ENCODE measurements around the gene KRTAP9-3.
"Not testable (repeated sequence)": the region's sequence is repeated elsewhere in the genome, so short reads cannot be mapped to it uniquely, and the experiment has no call there.

The KRTAP9-3 gene

GRCh38 chr17:41232399-41233105 is at the start of gene KRTAP9-3:
Gene KRTAP9-3 (plus strand): TSS chr17:41232449. CDS start chr17:41232502, 53 bp downstream.
- DNase-seq (ENCODE audit: low read depth in 2 of 2) = not testable (repeated sequence)

GRCh38 chr17:41184480-41184961 is 47.7 kb upstream of the KRTAP9-3 start, which contains the start of gene KRTAP4-1:
Gene KRTAP4-1 (minus strand): TSS chr17:41184911. CDS start chr17:41184854, 57 bp downstream.
- DNase-seq (ENCODE audit: low read depth in 2 of 2) = no peak

GRCh38 chr17:41185001-41185400 is 47.2 kb upstream of the KRTAP9-3 start:
- DNase-seq (ENCODE audit: low read depth in 2 of 2) = no peak

GRCh38 chr17:41186872-41187271 is 45.4 kb upstream of the KRTAP9-3 start:
- no peak for DNase-seq (ENCODE audit: low read depth in 2 of 2)

- DNase-seq (ENCODE audit: low read depth in 2 of 2) = not testable (repeated sequence)
Observed at GRCh38 chr17:41189837-41190318, 42.4 kb upstream of the KRTAP9-3 start, which contains the start of gene KRTAP9-1. Gene KRTAP9-1 (plus strand): TSS chr17:41189887. CDS start chr17:41189887, 0 bp downstream.

GRCh38 chr17:41190328-41190727 is 41.9 kb upstream of the KRTAP9-3 start:
- DNase-seq (ENCODE audit: low read depth in 2 of 2) = no peak

- no peak for DNase-seq (ENCODE audit: low read depth in 2 of 2)
Observed at GRCh38 chr17:41196068-41196467, 36.2 kb upstream of the KRTAP9-3 start.

- no peak for DNase-seq (ENCODE audit: low read depth in 2 of 2)
Observed at GRCh38 chr17:41199421-41200078, 32.7 kb upstream of the KRTAP9-3 start.

GRCh38 chr17:41211845-41212466 is 20.3 kb upstream of the KRTAP9-3 start:
- no peak for DNase-seq (ENCODE audit: low read depth in 2 of 2)

GRCh38 chr17:41212524-41213169 is 19.6 kb upstream of the KRTAP9-3 start:
- no peak for DNase-seq (ENCODE audit: low read depth in 2 of 2)

- DNase-seq (ENCODE audit: low read depth in 2 of 2) = no peak
Observed at GRCh38 chr17:41215681-41216080, 16.6 kb upstream of the KRTAP9-3 start.

- DNase-seq (ENCODE audit: low read depth in 2 of 2) = no peak
Observed at GRCh38 chr17:41223821-41224220, 8.4 kb upstream of the KRTAP9-3 start.

GRCh38 chr17:41226051-41226450 is 6.2 kb upstream of the KRTAP9-3 start:
- no peak for DNase-seq (ENCODE audit: low read depth in 2 of 2)

GRCh38 chr17:41226598-41227095 is 5.6 kb upstream of the KRTAP9-3 start, which contains the start of gene KRTAP9-2:
Gene KRTAP9-2 (plus strand): TSS chr17:41226648. CDS start chr17:41226655, 7 bp downstream.
- DNase-seq (ENCODE audit: low read depth in 2 of 2) = not testable (repeated sequence)

- DNase-seq (ENCODE audit: low read depth in 2 of 2) = no peak
Observed at GRCh38 chr17:41230094-41230493, 2.2 kb upstream of the KRTAP9-3 start.

- DNase-seq (ENCODE audit: low read depth in 2 of 2) = no peak
Observed at GRCh38 chr17:41231731-41232130, 518 bp upstream of the KRTAP9-3 start.

GRCh38 chr17:41237116-41237515 is 4.9 kb downstream of the KRTAP9-3 start:
- DNase-seq (ENCODE audit: low read depth in 2 of 2) = not testable (repeated sequence)

GRCh38 chr17:41237949-41238437 is 5.7 kb downstream of the KRTAP9-3 start, which contains the start of gene KRTAP9-8:
Gene KRTAP9-8 (plus strand): TSS chr17:41237999. CDS start chr17:41238052, 53 bp downstream.
- DNase-seq (ENCODE audit: low read depth in 2 of 2) = not testable (repeated sequence)

- DNase-seq (ENCODE audit: low read depth in 2 of 2) = not testable (repeated sequence)
Observed at GRCh38 chr17:41246995-41247787, 14.9 kb downstream of the KRTAP9-3 start.

- DNase-seq (ENCODE audit: low read depth in 2 of 2) = not testable (repeated sequence)
Observed at GRCh38 chr17:41249637-41250240, 17.5 kb downstream of the KRTAP9-3 start, which contains the start of gene KRTAP9-4. Gene KRTAP9-4 (plus strand): TSS chr17:41249687. CDS start chr17:41249721, 34 bp downstream.
